Stimulated activated CD4-positive, alpha-beta T cell treated with anti-CD3 and anti-CD28 coated beads, TNF-alpha, amount 100 ng/mL, for 4 hours (primary cell): Measurements from ENCODE around the gene COX6A1.

Experiments
- DNase-seq, 3 experiments: peaks; one replicate each; pipeline ENCODE4 v3.0.0-alpha.2; 2020; ENCODE audit warnings: low read depth in 3 of 3

The COX6A1 gene

DNA sequence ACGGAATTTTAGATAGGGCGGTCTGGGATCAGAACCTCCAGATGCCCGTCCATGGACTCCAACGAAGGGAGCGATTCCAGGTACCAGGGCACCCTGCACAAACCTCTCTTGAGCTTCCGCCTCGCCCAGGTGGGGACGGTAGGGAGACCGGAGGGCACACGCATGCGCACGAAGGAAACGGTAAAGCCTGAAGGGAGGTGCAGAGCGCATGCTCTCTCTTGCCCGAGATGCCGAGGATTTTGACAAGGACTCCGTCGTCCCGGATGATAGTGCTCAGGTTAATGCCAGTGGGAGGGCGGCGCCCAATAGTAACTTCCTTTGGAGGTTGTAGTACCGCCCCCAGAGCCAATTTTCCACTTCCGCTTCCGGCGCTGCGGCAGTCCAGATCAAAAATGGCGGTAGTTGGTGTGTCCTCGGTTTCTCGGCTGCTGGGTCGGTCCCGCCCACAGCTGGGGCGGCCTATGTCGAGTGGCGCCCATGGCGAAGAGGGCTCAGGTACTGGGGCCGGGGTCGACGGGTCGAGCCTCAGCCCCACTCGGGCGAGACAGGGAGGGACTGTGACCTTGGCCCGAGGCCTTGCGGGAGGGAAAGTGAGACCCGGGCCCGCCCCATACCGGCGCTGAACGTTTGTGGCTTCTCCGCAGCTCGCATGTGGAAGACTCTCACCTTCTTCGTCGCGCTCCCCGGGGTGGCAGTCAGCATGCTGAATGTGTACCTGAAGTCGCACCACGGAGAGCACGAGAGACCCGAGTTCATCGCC, at the start of gene COX6A1:
TSS of gene COX6A1 (plus strand) at position 379 of the 760 bp plus-strand sequence. CDS start at position 393, 14 bp downstream.
- peak; percentile 91 to 97 (median 93) for DNase-seq

DNA sequence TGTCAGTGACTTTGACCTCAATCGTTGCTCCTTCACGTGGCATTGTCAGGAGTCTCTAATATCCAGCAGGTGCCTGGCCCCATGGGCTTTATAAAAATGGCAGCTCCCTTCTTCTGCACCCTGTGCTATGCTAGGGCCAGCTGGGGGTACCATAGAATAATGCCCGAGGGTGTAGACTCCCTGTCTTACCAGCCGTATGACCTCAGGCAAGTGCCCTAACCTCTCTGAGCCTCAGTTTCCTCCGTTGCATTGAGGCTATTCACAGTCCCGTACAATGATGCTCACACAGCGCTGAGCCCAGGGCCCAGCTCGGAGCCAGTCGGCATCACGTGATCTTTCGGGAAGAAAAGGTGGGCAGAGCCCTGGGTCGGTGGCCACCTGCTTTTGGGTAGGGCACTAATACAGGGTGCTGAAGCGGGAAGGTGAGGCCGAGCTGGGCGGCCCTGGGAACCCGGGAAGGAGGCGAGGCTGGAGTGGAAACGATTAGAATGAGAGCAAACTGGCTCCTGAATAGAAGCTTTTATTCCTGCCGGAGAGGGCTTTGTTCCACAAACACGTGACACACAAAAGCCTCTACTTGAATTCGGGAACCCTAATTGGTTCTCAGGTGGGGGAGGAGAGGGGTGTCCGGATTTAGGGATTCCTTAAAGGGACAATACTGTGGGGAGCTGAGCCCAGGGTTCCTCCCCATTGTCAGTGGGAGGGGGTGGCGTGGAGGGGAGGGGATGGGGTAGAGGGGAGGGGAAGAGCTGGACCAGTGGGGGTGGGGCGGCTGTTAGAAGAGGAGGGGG, 49.0 kb upstream of the COX6A1 start:
- DNase-seq = no peak

DNA sequence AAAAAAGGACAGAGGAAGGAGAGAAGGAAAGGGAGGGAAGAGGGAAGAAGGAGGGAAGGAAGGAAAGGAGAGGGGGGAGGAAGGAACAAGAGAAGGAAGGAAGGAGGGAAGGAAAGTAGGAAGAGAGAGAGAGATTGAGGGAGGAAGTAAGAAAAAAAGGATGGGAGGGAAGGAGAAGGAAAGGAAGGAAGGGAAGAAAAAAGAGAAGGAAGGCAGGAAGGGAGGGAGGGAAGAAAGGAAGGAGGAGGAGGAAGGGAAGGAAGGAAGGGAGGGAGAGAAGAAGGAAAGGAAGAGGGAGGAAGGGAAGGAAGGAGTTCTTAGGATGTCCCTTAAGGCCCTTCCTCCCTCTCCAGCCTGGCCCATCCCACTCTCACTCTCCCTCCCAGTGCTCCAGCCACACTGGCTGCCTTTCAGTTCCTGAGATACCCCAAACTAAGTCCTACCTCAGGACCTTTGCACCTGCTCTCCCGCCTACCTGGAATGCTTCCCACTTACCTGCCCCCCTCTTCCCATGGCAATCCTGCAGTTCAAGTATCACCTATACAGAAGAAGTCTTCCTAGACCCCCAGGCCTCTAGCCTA, 47.3 kb upstream of the COX6A1 start:
- DNase-seq = no peak

- no peak for DNase-seq
Measured at GRCh38 chr12:120394483-120395367, 43.2 kb upstream of the COX6A1 start.

DNA sequence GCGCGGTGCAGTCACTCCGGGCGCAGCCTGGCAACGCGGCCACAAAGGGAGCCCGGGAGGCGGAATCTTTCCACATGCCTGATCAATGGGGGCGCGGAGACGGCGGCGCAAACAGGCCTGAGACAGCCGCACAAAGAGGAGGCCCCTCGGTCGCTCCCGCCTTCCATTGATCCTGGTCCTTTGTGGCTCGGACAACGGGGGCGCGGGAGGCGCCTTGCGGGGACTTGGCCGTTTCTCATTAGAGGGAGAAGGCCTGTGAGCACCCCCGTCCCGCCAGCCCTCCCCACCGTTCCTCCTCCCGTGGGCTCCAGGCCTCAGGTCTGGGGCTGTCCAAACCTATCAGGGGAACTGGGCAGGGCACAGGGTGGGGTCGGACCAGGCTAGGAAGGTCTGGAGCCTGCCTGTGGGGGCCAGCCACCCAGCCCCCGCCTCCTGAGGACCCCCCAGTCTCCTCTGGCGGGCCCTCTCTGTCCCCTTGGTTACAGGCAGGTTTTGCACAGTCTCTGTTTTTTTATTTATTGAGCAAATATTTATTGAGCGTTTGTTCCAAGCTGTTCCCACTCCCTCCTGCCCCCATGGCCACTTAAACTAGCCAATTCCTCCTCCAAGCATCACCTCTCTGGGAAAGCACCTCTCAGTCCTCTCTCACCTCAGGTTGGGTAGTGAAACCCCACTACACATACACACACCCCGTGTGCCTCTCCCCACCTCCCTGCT, 39.9 kb upstream of the COX6A1 start:
- DNase-seq = no peak

DNA sequence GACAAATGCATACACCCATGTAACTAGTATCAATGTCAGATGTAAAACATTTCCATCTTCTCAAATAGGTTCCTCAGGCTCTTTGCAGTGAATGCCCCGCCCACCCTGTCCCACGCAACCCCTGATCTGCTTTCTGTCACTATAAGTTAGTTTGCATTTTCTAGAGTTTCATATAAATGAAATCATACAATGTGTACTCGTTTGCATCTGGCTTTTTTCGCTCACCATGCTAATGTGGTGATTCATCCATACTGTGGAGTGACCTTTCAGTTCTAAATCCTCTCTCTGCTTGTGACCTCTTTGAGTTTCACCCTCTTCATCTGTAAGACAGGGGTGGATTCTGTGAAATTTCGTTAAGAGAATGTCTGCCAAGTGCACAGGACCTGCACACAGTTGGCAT, 38.4 kb upstream of the COX6A1 start:
- no peak for DNase-seq

GRCh38 chr12:120402217-120402616, 35.7 kb upstream of the COX6A1 start:
- no peak for DNase-seq

GRCh38 chr12:120403869-120404268, 34.0 kb upstream of the COX6A1 start:
- no peak for DNase-seq

- no peak for DNase-seq
Measured at GRCh38 chr12:120404271-120404670, 33.6 kb upstream of the COX6A1 start.

DNA sequence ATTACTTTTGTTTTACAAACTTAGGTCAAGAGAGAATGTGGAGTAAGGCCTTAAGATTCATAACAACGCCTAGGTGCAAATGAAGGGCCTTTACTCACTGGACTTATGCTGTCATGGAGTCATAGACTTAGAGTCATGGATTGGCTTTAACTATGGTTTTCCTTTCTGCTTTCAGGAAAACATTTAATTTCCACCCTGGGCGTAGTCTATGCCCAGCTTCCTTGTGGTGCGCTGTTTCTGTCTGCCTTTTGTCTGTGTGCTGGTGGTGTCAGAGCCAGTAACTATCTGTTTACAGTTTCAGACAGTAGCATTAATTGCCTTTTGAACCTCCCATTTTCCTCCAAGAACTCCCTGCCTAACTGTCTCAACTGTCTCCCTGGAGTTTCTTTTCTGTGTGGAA, 31.8 kb upstream of the COX6A1 start:
- DNase-seq = no peak

- no peak for DNase-seq
Measured at GRCh38 chr12:120406553-120406952, 31.4 kb upstream of the COX6A1 start.

DNA sequence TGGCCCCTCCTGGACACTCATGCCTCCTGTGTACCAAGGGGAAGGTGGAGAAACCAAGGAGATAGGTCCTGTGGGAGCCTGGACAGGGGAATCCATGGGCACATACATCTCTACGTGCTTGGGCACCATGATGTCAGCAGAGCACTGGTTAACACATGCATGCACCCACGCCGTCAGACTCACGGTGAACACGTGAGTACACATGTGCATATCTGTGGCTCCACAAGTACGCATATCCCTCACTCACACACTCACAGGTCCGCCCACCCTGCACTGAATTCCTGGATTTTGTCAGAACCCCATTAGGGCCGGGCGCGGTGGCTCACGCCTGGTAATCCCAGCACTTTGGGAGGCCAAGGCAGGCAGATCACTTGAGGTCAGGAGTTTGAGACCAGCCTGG, 29.1 kb upstream of the COX6A1 start:
- no peak for DNase-seq

- no peak for DNase-seq
Measured at GRCh38 chr12:120412421-120412820, 25.5 kb upstream of the COX6A1 start.

- DNase-seq = no peak
Measured at GRCh38 chr12:120413901-120414695, 23.8 kb upstream of the COX6A1 start.

- DNase-seq = no peak
Measured at GRCh38 chr12:120416490-120417216, 21.3 kb upstream of the COX6A1 start.

- DNase-seq = no peak
Measured at GRCh38 chr12:120417917-120418580, 19.9 kb upstream of the COX6A1 start.

DNA sequence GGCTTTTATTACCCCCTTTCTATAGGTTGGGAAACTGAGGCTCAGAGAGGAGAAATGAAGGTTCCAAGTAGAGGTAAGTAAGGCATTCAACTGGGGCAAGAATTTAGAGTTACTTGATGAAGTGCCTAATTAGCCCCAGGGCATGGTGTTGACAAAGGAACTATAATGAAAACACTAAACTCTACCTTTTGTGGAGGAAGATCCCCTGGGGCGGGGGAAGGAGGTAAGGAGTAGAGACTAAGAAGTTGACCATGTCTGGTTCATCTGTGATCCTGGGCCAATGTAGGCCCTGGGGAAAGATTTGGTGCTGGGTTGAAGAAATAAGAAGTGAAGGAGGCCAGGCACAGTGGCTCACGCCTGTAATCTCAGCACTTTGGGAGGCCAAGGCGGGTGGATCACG, 16.2 kb upstream of the COX6A1 start:
- DNase-seq = no peak

DNA sequence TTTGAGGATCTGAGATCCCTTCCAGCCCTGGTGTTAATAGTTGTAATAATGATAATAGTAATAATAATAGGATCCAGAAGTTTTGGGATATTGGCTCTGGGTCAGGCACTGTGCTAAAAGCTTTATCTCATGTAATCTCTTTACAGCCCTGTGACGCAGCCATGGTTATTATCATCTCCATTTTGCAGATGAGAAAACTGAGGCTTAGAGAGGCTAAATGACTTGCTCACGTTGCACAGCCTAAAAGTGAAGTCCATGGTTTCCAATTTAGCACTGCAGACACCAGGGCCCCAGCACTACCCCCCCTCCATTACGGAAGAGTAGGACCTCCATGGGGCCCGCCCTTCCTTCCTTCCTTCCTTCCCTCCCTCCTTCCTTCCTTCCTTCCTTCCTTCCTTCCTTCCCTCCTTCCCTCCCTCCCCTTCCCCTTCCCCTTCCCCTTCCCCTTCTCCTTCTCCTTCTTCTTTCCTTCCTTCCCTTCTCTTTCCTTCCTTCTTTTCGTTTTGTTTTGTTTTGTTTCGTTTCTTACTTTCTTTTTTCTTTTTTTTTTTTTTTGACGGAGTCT, 14.9 kb upstream of the COX6A1 start:
- no peak for DNase-seq

DNA sequence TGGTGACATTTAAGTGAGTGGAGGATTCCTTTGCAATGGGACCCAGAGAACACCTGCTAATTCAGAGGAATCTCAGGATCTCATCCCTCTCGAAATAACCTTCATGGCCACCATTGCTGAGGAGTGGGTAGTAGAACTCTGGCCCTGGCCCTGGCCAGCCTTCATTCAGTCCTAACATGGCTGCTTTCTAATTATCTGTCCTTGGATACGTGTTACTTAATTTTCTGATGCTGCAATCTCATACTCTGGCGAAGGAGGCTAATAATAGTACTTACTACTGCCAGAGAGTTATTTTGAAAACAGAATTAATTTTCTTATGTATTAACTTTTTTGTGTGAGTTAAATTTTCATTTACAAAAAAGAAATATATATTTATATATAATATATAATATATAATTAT, 12.1 kb upstream of the COX6A1 start:
- no peak for DNase-seq
